CD4-positive, alpha-beta T cell (primary cell): Measurements from ENCODE around the gene MIPOL1. TPM values are rescaled to one million over a fixed set of nuclear protein-coding genes. Genes with fewer than 3 reads are reported as not detected.
"Not testable (repeated sequence)": the region's sequence is repeated elsewhere in the genome, so short reads cannot be mapped to it uniquely, and the experiment has no call there.

Source experiments
- ATAC-seq: fragments of 200-7000 bp; cut with Tn5 transposase; one replicate; pipeline ENCODE4 v1.10.0; 2022; ENCODE audit warnings: mild to moderate bottlenecking; ENCODE audit not compliant: poor library complexity
- CTCF ChIA-PET: fragments of 350-600 bp; sonication (Branson Sonifier 250); formaldehyde crosslinking; loops from one replicate; lab custom pipeline; 2021; ENCODE audit warnings: antibody characterized with exemption, inconsistent platforms; lab: Charles Lee
- POLR2A ChIA-PET: fragments of 350-600 bp; sonication (Branson Sonifier 250); formaldehyde crosslinking; loops from one replicate; lab custom pipeline; 2021; ENCODE audit warnings: antibody characterized with exemption, inconsistent platforms; lab: Charles Lee
- DNase-seq, 14 experiments: peaks; one replicate each; pipeline ENCODE4 v3.0.0-alpha.2; 2013 to 2020; ENCODE audit warnings: mixed read lengths in 2 of 14
- H3K27ac ChIP-seq, 2 donors: one replicate each; pipeline versions ENCODE4 v1.5.1 to v1.7.0; 2013; ENCODE audit warnings: low read length in 2 of 2, low read depth in 1 of 2, mild to moderate bottlenecking in 1 of 2
- H3K27me3 ChIP-seq, 2 experiments: 1 replicate in 1 of 2; 2 replicates in 1 of 2; pipeline versions ENCODE4 v1.6.1 to v1.7.0; 2013; ENCODE audit warnings: low read length in 2 of 2, control low read depth in 1 of 2, mild to moderate bottlenecking in 1 of 2, moderate library complexity in 1 of 2; ENCODE audit not compliant: insufficient read depth in 2 of 2, control insufficient read depth in 1 of 2
- H3K36me3 ChIP-seq: one replicate; pipeline ENCODE4 v1.6.1; 2013; ENCODE audit warnings: low read length, control low read depth; ENCODE audit not compliant: insufficient read depth
- H3K4me1 ChIP-seq: one replicate; pipeline ENCODE4 v1.6.1; 2013; ENCODE audit warnings: low read length, control low read depth; ENCODE audit not compliant: insufficient read depth
- H3K4me3 ChIP-seq: one replicate; pipeline ENCODE4 v1.5.1; 2013; ENCODE audit warnings: mild to moderate bottlenecking, low read length, moderate library complexity
- H3K9me3 ChIP-seq, 2 experiments: 1 replicate in 1 of 2; 2 replicates in 1 of 2; pipeline versions ENCODE4 v1.6.1 to v1.7.0; 2013; ENCODE audit warnings: low read length in 2 of 2, mild to moderate bottlenecking in 2 of 2, control low read depth in 1 of 2, moderate library complexity in 1 of 2; ENCODE audit not compliant: control insufficient read depth in 1 of 2, insufficient read depth in 1 of 2
- H3K27ac Mint-ChIP-seq: one replicate; pipeline ENCODE4 v1.8.0; 2020; ENCODE audit warnings: mixed read lengths
- H3K27me3 Mint-ChIP-seq: one replicate; pipeline ENCODE4 v1.8.0; 2021; ENCODE audit warnings: mixed read lengths
- H3K36me3 Mint-ChIP-seq: one replicate; pipeline ENCODE4 v1.8.0; 2021; ENCODE audit warnings: low read depth, mixed read lengths
- H3K4me1 Mint-ChIP-seq: one replicate; pipeline ENCODE4 v1.8.0; 2021; ENCODE audit warnings: low read depth, mixed read lengths
- H3K4me3 Mint-ChIP-seq: one replicate; pipeline ENCODE4 v1.8.0; 2020; ENCODE audit warnings: mild to moderate bottlenecking, mixed read lengths
- H3K9me3 Mint-ChIP-seq: one replicate; pipeline ENCODE4 v1.8.0; 2020; ENCODE audit warnings: mixed read lengths
- intact Hi-C, 2 experiments: fragments of 100-400 bp; cut with DNase I in 1 of 2; cut with micrococcal nuclease in 1 of 2; formaldehyde crosslinking; loops; one replicate each; pipeline versions ENCODE4 v1.15.1 to v1.9.0; 2023 to 2025; cut with DNase I, micrococcal nuclease
- total RNA-seq, 174 experiments: library from RNA in 2 of 174; stranded (reverse) in 2 of 174; gene quantifications; one replicate each; pipeline ENCODE4 v1.2.3 and lab custom pipeline; 2021 to 2026
- TF ChIP-seq, protein P1 (sequence below): fragments of 200-600 bp; IDR thresholded peaks from one replicate; pipeline ENCODE4 v1.8.0; 2022; ENCODE audit warnings: antibody characterized with exemption, mild to moderate bottlenecking

The MIPOL1 gene
- total RNA-seq, 2 experiments from 2014 or later, result 0.30 TPM; not detected in 1

DNA sequence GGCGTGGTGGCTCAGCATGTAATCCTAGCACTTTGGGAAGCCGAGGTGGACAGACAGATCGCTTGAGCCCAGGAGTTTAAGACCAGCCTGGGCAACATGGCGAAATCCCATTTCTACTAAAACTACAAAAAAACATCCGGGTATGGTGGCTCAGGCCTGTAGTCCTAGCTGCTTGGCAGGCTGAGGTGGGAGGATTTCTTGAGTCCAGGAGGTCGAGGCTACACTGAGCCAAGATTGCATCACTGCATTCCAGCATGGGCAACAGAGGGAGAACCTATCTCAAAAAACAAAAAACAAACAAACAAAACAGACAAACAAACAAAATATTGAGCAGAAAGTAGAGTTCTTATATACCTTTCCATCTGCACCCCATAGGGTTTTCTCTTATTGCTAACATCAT is 16.3 kb upstream of the MIPOL1 start:
- Histone ChIP-seq H3K4me3 (no peak overlapping the region), H3K36me3 (no peaks in the 10 kb centered on the region), H3K27ac (no peak overlapping the region), H3K9me3 (peaks cover 0 to 17% of the 10 kb centered on the region in 2 experiments), H3K4me1 (no peaks in the 10 kb centered on the region), H3K27me3 (no peaks in the 10 kb centered on the region)
- ATAC-seq (no peak), DNase-seq (no peak)
- TF ChIP-seq, protein P1, sequence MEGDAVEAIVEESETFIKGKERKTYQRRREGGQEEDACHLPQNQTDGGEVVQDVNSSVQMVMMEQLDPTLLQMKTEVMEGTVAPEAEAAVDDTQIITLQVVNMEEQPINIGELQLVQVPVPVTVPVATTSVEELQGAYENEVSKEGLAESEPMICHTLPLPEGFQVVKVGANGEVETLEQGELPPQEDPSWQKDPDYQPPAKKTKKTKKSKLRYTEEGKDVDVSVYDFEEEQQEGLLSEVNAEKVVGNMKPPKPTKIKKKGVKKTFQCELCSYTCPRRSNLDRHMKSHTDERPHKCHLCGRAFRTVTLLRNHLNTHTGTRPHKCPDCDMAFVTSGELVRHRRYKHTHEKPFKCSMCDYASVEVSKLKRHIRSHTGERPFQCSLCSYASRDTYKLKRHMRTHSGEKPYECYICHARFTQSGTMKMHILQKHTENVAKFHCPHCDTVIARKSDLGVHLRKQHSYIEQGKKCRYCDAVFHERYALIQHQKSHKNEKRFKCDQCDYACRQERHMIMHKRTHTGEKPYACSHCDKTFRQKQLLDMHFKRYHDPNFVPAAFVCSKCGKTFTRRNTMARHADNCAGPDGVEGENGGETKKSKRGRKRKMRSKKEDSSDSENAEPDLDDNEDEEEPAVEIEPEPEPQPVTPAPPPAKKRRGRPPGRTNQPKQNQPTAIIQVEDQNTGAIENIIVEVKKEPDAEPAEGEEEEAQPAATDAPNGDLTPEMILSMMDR, result no peak
- Mint-ChIP-seq H3K27me3 (no peaks in the 10 kb centered on the region), H3K9me3 (peaks cover 6% of the 10 kb centered on the region), H3K36me3 (no peaks in the 10 kb centered on the region), H3K4me3 (no peak overlapping the region), H3K4me1 (no peaks in the 10 kb centered on the region), H3K27ac (no peak overlapping the region)
- intact Hi-C loops, result no loop called here
- POLR2A ChIA-PET, result no interaction called here
- CTCF ChIA-PET, result no interaction called here

- intact Hi-C loops, H3K36me3 Mint-ChIP-seq, H3K4me1 Mint-ChIP-seq, H3K36me3 ChIP-seq, H3K27ac ChIP-seq, H3K4me3 Mint-ChIP-seq, DNase-seq, H3K27ac Mint-ChIP-seq, H3K27me3 ChIP-seq, H3K4me3 ChIP-seq, H3K27me3 Mint-ChIP-seq, POLR2A ChIA-PET, H3K9me3 Mint-ChIP-seq, H3K4me1 ChIP-seq, ATAC-seq: not testable (repeated sequence)
- CTCF ChIA-PET, result interaction anchor here (0.6 kb wide), 1 partner anchor 29 kb away, joined by 3 read pairs; no protein-coding TSS in a partner anchor
- H3K9me3 ChIP-seq, result peaks cover 0 to 13% of the 10 kb centered on the region in 2 experiments
Observed at GRCh38 chr14:37184520-37184919, 13.2 kb upstream of the MIPOL1 start.

DNA sequence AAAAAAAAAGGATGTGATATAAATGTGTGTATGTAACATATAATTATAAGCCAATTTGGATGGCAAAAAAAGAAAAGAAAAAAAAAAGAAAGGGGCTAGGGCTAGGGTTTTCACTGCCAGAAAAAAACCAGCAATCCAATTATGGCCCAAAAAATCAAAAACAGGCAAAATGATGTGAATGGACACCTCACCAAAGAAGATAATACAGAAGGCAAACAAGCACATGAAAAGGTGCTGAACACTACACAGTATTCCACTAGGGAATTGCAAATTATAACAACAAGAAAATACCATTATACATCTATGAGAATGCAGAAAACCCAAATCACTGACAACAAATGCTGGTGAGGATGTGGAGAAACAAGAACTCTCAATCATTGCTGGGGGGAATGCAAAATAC is 12.1 kb upstream of the MIPOL1 start:
- Mint-ChIP-seq H3K27ac (no peak overlapping the region), H3K27me3 (no peaks in the 10 kb centered on the region), H3K4me1 (no peaks in the 10 kb centered on the region), H3K36me3 (no peaks in the 10 kb centered on the region), H3K4me3 (no peak overlapping the region), H3K9me3 (peaks cover 7% of the 10 kb centered on the region)
- TF ChIP-seq, protein P1, result no peak
- H3K36me3 ChIP-seq, result no peaks in the 10 kb centered on the region
- no peaks in the 10 kb centered on the region for H3K4me1 ChIP-seq
- no peak for ATAC-seq
- no peak for DNase-seq
- H3K27ac ChIP-seq, result no peak overlapping the region
- peaks cover 0 to 13% of the 10 kb centered on the region in 2 experiments for H3K9me3 ChIP-seq
- ChIA-PET CTCF (no interaction called here), POLR2A (no interaction called here)
- H3K4me3 ChIP-seq, result no peak overlapping the region
- no peaks in the 10 kb centered on the region for H3K27me3 ChIP-seq
- intact Hi-C loops, result no loop called here

DNA sequence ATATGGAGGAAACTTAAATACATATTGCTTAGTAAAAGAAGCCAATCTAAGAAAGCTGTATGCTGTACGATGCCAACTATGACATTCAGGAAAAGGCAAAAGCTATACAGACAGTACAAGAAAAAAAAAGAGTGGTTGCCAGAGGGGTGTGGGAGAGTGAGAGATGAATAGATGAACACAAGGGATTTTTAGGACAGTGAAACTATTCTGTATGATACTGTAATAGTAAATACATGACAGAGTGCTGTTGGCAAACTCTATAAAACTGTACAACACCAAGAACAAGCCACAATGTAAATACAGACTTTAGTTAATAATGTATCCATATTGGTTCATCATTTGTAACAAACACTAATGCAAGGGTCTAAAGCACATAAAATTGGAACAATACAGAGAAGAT is 10.9 kb upstream of the MIPOL1 start:
- no peaks in the 10 kb centered on the region for H3K27me3 Mint-ChIP-seq
- no peak for ATAC-seq
- CTCF ChIA-PET, result no interaction called here
- POLR2A ChIA-PET, result no interaction called here
- no peaks in the 10 kb centered on the region for H3K36me3 Mint-ChIP-seq
- Histone ChIP-seq H3K36me3 (no peaks in the 10 kb centered on the region), H3K4me3 (no peak overlapping the region), H3K27me3 (no peaks in the 10 kb centered on the region), H3K27ac (no peak overlapping the region), H3K9me3 (peaks cover 0 to 8% of the 10 kb centered on the region in 2 experiments), H3K4me1 (no peaks in the 10 kb centered on the region)
- no peaks in the 10 kb centered on the region for H3K4me1 Mint-ChIP-seq
- no peak overlapping the region for H3K4me3 Mint-ChIP-seq
- TF ChIP-seq, protein P1, result no peak
- H3K9me3 Mint-ChIP-seq, result peaks cover 7% of the 10 kb centered on the region
- intact Hi-C loops, result no loop called here
- no peak for DNase-seq
- H3K27ac Mint-ChIP-seq, result no peak overlapping the region
